Retinal pigment epithelial cell (primary cell): ENCODE measurements around the gene KRTAP26-1.

Source experiments
- DNase-seq: peaks from one replicate; pipeline ENCODE4 v3.0.0-alpha.2; 2010; ENCODE audit warnings: low read depth
- H3K4me3 ChIP-seq: 2 replicates; pipeline ENCODE4 v1.5.1; 2011; ENCODE audit warnings: mild to moderate bottlenecking, low read length, control low read depth, moderate library complexity
- TF ChIP-seq, protein P1 (sequence below): conservative IDR thresholded peaks from 2 replicates; pipeline ENCODE4 v1.5.1; 2011; ENCODE audit warnings: low read depth, low read length, control low read depth, inconsistent platforms

The KRTAP26-1 gene

DNA sequence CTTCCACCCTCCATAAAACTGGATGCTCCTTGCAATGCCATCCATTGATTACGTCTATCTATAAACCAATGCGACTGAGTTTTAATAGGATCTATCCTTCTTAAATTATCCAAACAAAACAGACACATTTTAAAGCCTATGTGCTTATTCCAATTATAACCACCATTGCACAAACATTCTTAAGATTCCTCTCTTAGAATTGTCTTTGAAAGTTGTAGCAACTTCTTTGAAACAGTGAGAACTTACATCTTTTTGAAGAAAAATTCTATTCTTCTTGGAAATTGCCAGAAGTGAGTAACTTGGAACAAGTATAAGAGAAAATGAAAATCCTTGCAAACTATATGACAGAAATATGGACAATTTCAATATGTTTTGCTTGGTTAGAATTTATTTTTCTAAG lies at the start of gene KRTAP26-1:
TSS of gene KRTAP26-1 (minus strand) at position 101 of the 400 bp plus-strand sequence. CDS start 280 bp downstream, outside the sequence.
- TF ChIP-seq, protein P1, sequence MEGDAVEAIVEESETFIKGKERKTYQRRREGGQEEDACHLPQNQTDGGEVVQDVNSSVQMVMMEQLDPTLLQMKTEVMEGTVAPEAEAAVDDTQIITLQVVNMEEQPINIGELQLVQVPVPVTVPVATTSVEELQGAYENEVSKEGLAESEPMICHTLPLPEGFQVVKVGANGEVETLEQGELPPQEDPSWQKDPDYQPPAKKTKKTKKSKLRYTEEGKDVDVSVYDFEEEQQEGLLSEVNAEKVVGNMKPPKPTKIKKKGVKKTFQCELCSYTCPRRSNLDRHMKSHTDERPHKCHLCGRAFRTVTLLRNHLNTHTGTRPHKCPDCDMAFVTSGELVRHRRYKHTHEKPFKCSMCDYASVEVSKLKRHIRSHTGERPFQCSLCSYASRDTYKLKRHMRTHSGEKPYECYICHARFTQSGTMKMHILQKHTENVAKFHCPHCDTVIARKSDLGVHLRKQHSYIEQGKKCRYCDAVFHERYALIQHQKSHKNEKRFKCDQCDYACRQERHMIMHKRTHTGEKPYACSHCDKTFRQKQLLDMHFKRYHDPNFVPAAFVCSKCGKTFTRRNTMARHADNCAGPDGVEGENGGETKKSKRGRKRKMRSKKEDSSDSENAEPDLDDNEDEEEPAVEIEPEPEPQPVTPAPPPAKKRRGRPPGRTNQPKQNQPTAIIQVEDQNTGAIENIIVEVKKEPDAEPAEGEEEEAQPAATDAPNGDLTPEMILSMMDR, result no peak
- no peak within 1 kb of the TSS for H3K4me3 ChIP-seq
- no peak for DNase-seq

- TF ChIP-seq, protein P1, result no peak
- no peak overlapping the region for H3K4me3 ChIP-seq
Observed at GRCh38 chr21:30355906-30356305, 35.8 kb upstream of the KRTAP26-1 start.

GRCh38 chr21:30354308-30355005 lies 34.3 kb upstream of the KRTAP26-1 start:
- TF ChIP-seq, protein P1, result no peak
- no peak for DNase-seq
- H3K4me3 ChIP-seq, result no peak overlapping the region

More at GRCh38 chr21:30355906-30356305, 35.8 kb upstream of the KRTAP26-1 start:
- no peak for DNase-seq

- DNase-seq, result no peak
- no peak overlapping the region for H3K4me3 ChIP-seq
- TF ChIP-seq, protein P1, result no peak
Observed at GRCh38 chr21:30351534-30351933, 31.4 kb upstream of the KRTAP26-1 start.

GRCh38 chr21:30349572-30349971 lies 29.5 kb upstream of the KRTAP26-1 start:
- TF ChIP-seq, protein P1, result no peak
- no peak overlapping the region for H3K4me3 ChIP-seq
- DNase-seq, result no peak

- TF ChIP-seq, protein P1, result no peak
- no peak within 1 kb of the TSS for H3K4me3 ChIP-seq
- no peak for DNase-seq
Observed at GRCh38 chr21:30348506-30348905, 28.4 kb upstream of the KRTAP26-1 start, which contains the start of gene KRTAP23-1. Gene KRTAP23-1 (minus strand): TSS chr21:30348606. CDS start chr21:30348606, 0 bp downstream.

GRCh38 chr21:30345014-30345413 lies 24.9 kb upstream of the KRTAP26-1 start:
- TF ChIP-seq, protein P1, result no peak
- H3K4me3 ChIP-seq, result no peak overlapping the region
- DNase-seq, result no peak
